ENCODE measurements around the gene CELF2.

The CELF2 gene

DNA sequence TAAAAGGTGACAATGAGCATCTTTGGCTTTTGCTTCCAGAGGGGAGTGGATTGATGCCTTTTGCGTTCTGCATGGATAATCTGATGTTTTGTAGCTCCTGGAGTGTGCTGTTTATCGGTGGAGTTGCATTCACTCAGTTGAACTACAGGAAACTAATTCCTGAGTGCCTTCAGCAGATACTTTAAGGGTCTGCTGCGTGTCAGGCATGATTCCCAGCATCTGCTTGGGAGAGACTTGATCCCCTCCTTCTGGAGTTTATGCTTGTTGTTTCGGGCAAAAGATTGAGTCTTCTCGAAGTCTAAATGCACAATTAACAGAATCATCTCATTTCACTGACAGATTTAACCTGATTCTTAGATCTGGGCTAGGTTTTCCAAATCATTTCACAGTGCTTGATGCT is 46.2 kb downstream of the CELF2 start:
- DNase-seq, result no peak

DNA sequence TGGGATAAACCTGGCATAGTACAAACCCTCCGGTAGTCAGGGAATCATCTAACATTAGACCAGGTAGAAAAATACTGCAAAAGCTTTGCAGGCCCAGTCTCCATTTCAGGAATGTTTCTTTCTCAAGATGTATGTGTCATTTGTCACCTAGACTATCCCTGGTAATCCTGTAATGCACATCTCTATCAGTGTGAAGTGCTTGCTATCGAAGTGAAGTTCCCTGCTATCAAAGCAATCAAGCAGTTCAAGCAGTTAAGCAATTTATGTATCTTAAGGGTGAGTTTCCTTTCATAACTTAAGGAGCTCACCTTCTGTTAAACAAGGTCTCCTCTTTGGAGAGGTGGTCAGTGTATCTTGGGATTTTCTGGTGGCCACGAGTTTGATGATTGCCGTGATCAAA is 47.2 kb downstream of the CELF2 start:
- no peak for DNase-seq

DNA sequence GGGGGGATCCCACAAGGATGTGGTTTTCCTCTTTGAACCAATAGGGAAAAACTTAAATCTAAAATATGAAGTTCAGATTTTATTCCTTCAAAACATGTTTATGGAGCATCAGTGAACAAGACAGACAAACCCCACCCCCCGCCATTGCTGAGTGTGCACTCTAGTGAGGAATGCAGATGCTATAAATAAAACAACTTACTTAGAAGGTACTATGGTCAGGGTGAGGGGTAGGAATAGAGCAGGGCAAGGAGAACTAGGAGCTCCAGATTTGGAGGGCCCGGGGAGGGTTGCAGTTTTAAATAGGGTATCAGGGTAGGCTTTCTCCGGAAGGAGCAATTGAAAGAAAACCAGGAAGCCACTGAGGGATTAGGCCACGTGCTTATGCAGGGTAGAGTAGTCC is 47.9 kb downstream of the CELF2 start:
- no peak for DNase-seq

DNA sequence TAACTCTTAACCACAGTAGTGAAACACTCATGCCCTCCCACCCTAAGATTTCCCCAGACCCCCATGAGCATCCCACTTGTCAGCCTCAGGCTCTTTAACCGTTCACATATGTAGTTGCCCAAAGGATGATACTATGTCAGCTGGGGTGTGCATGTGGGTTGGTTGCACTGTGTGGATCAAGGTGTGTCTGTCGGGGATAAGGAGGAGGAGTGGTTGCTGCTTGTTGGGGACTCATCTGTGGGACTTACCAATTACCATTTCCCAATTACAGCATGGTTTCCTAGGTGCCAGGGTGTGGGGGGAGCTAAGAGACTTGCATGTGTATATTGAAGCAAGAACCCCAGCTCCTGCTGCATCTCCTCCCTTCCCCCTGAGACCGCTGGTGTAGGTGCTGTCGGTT is 48.8 kb downstream of the CELF2 start:
- DNase-seq, result no peak

DNA sequence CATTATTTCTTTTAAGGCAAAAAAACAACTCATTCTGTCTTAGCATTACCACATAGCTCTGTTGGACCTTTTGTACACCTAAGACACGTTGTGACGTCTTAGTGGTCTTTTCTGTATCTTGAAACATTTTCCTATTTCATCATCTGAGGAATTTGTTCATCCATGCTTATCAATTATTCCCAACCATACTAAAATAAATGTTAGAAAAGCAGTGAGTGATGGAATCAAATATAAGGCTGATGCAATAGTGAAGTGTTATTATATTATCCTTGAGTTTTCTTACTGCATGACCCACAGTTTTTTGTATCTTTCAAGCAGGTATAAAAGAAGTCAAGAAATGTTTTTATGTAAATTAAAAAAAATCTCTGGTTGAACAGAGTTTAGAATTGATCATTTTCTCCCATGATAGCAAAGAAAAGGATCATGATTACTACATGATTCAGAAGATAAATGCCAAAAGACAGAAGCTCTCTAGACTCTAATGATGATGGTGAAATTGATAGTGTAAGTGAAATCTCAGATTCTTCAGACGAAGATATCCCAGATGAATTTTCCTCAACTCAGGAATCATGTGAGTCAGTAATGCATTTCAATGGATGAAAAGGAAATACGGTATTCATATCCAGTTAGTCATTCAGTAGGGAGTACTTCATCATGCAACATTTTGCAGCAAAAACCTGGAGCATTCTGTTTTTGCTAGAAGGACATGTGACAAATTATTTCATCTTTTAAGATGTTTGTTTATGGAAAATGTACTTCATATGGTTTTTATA is 51.4 kb downstream of the CELF2 start:
- DNase-seq, result no peak

DNA sequence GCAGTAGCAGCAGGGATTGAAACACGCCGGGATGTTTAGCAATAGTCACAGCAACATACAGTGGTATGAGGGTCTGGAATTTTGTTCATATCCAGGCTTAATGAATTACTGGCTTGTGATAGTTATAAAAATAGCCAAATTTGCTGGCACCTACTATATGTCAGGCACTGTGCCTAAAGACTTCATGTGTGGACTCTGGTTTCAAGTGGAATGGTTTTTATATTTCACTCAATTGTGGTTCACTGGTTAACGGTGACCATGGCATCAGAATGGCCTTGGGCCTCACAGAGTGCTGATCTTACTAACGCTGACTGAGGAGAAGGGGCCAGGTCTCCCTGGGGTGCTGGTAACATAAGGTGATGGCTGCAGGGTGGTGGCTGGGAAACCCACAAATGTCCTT is 55.7 kb downstream of the CELF2 start:
- DNase-seq, result no peak

DNA sequence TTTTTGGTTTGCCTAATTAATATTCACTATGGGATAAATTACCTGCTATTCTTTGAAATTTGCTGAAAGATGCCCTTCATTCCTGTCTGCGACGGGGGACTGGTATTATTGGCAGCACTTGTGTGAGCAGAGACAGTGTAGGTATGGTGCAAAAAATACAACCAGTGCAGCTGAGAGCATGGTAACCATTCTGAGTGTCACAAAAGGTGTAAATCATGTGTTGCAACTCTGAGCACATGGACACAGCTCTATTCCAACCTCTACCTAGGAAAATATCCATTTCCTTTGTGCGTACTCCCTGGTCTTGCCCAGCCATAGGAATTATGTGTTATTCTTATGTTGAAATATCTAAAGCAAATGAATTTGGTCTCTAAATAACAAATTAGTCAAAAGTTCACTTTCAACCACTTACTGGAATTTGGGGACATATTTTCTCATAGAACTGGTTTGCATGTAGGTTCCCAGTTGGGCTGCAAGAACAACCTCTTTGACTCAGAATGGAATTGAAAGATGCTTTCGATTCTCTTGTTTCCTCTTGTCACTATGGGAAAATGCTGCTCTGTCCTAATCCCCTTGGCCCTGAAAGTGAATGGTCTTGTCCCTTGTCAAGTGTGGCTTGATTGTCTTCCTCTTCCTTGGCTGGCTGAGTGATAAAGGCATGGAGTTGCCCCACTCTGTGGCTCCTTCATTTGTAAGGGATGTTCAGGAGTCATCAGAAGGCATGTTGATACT is 57.0 kb downstream of the CELF2 start:
- no peak for DNase-seq

DNA sequence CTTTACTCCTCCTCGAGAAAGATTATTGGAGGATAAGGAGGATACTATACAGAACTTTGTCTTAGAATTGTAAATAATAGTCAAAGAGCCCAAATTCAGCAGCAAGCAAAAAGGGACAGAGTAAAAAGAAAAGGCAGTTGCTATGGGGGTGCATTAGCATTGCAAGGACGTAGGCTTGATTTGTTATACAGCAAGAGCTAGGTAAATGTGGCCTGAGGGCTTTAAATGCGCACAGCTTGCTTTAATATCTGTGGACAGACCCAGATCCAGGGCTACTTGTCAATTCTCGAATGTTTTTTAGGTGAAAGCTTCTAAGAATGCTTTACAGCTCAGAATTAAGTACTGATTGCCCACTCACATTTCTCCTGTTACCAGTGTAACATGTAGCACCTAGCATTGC is 58.5 kb downstream of the CELF2 start:
- DNase-seq, result no peak

DNA sequence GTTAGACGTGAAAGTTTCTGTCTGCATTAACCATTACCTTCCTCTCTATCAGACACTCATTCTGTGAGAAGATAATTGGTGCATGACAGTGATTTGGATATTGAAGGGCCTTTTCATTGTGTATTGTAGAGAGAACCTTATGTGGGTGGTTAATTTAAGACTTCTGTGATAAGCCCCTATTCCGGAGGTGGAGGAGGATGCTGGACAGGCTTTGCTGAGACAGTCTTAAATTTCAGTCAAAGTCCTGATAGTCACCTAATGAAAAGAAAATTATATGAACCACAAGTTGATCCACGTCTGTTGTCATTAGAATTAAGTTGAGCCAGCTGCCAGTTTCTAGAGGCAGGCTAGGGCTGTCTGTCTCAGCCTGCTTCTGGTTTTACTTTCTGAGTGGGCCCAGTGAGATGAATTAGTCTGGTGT is 62.9 kb downstream of the CELF2 start:
- no peak for DNase-seq

DNA sequence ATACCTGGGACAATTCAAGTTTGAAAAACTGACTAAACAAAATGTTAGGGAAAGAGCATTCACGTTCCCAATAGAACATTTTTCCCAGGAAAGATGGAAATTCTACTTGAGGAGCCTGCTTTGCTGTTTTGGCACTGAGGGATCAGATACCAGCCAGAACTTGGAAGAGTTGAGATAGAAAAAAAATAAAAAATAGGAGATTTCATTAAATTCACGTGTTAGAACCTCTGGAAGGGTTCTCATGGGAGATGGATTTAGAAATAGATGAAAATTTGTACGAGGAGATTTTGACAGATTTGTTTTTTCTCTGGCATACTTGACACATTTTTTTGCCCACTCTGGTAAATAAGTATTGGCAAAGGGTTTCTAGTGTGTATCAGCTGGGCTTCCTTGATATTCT is 63.7 kb downstream of the CELF2 start:
- DNase-seq, result no peak

DNA sequence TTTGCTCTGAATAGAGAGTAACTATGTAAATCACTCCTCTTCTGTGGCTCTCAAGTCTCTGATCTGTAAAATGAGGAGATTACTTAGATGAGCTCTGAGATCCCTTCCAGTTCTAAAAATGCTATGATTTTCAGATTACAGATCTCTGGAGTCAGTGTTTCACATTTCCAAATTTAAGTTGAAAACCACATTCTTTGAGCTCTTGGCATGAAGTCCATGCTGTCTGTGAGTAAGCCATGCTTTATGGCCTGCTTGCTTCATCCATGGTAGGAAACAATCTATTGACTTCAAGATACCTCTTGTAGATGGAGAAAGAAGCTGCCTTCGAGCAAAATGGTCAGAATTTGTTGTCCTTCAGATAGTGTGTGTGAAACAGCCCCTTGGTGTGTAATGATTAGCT is 64.9 kb downstream of the CELF2 start:
- DNase-seq, result no peak

DNA sequence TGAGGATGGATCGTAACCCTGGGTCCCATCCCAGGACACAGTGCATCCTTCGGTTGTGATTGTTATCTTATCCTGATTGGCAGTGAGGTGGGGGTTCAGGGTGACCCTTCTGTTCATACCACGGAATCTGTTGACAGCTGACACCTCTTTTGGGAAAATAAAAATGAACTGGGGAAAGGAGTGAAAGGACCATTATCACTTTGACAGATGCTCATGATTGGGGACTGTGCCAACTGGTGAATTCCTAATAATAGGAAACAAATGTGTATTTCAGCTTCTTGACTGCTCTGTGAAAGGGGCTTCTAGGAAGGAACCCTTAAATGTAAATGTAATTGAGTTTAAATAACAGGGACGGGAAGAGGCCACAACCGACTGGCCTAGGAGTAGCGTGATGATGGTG is 65.4 kb downstream of the CELF2 start:
- DNase-seq, result no peak

DNA sequence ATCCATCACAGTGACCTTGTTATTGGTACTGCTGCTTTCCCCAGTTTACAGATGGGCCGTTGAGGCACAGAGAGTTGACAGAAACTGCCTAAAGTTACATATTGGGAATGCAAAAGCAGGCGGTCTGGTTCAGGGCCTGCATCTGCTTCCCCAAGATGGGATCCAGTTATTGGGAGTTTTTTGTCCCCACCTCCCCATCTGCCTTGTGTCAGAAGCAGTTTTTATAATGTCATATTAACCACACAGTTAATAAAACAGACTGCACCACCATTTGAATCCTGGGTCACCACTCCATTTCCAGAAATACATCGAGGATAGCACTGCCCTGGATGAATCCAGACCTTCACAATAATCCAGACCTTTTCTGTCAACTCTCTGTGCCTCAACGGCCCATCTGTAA is 67.9 kb downstream of the CELF2 start:
- DNase-seq, result no peak

DNA sequence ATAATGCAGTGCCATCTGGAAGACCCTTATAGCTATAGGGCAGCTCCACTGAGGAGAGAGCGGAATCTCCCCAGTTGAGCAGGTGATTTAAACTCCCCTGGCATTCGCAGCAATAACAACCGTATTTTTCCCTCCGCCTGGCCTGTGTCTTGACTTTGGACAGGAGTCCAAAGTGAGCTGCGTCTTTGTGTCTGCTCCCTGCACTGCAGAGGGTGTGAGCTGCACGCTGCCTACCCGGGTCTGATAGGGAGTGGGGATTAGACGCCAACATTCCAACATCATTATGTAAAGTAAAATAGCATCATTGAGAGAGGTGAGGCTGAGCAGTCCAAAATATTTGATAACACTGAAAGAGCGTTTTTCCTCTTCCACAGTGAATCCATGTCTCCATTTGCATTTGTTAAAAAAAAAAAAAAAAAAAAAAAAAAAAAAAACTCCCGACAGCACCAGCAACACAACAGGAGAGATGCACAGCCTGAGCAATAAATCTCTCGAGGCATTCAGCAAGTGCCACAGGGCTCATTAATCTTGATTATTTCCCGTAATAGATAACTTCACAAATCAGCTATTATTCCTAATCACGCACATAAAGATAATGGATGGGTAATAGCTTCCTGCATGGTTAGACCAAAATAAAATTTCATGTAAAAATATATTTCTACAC is 68.6 kb downstream of the CELF2 start:
- DNase-seq, result no peak

DNA sequence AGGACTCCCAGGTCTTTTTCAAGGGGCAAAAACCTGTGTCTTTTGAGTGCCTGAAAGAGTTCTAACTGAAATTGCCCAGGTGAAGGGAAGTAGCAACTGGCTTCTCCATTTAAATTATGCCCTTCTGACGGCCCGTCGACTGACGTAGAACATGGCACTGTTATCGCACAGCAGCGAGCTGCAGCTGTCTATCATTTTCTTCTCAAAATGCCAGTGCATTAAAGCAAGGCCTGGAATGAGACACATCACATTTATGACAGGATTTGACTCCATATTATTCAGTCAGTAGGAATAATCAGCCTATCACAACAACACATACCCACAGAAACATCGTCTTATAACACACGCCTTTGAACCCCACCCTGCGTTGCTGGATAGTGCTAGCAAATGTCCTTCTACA is 69.7 kb downstream of the CELF2 start:
- no peak for DNase-seq

DNA sequence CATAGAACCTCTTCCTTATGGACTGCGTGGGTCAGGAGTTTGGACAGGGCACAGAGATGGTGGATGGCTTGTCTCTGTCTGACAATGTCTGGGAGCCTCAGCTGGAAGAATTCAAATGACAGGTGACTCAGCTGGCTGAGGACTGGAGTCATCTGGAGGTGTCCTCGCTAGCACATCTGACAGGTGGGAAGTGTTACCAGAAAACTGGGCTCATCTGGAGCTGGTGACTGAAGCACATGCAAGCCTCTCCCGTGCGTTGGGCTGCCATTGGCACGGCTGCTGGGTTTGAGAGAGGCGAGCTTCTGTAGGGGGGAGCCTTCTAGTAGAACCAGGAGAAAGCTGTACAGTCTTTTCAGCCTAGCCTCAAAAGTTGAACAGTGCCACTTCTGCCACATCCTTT is 71.0 kb downstream of the CELF2 start:
- no peak for DNase-seq

DNA sequence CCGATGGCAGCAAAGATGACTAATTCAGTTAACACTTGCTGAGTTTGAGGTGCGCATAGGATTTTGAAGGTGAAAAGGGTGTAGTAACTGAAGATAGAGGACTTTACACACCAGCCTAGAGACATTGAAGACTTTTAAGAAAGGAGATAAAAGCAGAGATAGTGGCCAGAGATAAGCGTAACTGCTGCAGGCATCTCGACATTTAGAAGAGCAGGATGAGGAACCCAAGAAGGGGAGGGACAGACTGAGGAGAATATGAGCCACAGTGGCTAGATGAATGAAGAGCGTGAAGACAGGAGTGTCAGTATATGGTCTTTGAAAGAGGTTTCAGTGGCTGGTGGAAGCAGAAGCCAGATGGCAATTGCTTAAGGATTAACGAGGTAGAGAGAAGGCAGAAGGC is 71.6 kb downstream of the CELF2 start:
- no peak for DNase-seq

DNA sequence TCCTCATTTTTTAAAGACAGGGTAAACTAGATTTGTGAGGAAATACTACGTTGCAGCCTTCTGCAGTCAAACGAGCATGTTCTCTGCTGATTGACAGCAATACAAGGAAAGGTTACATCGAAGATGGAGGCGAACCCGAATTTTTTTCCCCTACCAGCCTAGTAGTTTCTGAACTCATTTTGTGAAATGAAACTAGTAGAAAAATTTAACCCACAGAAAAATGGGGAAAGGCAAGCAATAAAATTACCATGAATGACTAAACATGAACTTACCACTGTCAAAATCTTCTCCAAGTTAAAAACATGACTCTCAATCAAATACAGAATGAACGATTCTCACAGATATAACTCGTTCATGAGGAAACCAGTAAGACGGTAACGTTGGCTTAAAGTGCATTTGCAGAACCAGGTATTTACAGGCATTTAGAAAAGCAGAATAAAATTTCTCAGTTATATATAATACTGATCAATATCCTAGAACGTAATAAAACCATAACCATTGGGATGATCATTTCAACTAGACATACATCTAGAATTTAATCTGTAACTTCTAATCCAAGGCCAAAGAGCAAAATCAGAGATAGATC is 73.9 kb downstream of the CELF2 start:
- DNase-seq, result no peak

DNA sequence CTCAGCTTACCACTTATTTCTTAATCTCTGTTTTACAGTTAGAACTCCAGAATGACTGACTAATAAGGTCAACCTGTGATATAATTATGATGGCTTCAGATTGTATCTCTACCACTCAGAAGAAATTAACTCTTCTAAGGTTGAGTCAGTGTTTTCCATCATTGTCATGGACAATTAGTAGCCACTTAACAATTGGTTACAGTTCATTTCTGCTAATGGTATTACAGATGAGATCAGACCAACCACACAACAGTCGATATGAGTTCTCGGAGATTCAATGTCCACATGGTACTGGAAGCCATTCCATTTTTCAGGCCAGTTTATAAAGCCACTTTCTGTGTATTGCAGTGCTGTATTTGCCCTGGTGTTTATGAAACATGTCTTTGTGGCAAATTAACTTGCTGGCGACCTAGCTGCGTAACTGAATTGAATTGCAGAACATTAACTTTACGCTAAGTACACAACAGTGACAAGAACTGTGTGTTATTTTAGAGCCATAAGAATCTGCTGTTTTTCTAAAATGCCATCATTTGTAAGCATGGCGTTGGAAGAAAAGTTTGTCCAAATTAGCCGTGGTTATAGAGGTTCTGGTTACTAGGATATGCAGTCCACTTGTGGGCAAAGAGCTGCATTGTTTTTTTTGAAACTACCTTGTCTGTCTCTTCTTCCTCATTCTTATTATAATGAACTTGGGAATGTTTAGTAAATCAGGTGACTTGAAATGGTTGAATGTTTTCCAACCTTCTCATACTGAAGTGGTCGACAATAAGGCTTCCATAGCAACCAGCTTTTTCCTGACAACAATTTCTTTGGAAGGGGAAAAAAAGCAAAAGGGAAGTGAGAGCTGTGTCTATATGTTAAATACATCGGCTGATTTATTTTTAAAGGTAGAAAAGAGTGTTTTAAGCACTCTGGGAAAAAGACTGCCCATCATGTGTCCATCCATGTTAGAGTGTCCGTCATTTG is 76.4 kb downstream of the CELF2 start:
- no peak for DNase-seq

DNA sequence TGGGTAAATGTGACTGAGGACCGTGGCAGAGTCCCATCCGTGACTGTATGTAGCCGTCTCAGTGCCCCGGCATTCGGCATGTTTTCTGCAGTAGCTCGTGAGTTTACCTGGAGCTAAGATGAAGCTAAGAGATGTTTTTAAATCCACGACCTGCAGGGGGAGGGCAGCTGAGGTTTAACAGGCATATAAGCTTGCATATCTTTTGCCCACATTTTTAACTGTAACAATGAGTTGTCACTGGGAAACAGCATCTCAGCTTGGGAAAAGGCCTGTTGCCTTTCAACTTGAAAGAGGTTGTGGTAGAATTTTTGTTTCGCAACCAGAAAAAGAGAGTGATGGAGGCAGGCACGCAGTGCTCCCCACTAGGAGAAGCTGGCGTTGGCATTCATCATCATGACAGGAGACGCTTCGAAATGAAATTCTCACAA is 77.7 kb downstream of the CELF2 start:
- no peak for DNase-seq

DNA sequence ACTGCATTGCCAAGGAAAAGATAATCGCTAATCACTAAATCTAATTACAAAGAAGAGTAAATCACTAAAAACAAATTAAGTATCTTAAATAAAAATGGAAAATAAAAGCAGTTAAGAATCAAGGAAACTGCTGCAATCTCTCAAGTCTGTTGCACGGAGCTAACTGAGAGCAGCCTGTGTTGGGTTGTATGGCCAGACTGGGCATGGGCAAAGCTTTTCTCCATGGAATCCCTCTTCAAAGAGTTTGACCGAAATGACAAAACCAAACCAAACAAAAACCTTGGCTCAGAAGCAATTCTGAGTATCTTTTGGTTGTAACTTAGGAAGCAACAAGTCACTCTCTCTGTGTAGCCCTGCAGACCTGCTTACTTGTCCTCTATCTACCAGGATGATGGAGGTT is 78.8 kb downstream of the CELF2 start:
- DNase-seq, result no peak

DNA sequence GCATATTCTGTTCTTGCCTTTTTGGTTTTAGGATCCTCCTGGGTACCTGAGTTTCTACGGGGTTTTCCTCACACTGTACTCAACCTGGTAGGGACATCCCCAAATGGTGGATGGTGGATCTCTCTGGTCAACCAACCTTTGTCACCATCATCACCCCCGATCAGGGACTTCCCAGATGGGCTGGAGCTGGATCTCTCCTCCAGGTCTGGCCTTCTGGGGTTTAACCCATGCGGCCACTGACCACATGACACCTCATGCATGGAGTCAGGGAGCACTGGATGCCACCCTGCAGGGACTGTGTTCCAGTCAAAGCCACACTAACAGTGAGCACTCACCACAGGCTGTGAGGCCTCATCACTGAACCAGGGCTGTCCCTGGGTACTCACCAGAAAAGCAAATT is 80.0 kb downstream of the CELF2 start:
- no peak for DNase-seq

DNA sequence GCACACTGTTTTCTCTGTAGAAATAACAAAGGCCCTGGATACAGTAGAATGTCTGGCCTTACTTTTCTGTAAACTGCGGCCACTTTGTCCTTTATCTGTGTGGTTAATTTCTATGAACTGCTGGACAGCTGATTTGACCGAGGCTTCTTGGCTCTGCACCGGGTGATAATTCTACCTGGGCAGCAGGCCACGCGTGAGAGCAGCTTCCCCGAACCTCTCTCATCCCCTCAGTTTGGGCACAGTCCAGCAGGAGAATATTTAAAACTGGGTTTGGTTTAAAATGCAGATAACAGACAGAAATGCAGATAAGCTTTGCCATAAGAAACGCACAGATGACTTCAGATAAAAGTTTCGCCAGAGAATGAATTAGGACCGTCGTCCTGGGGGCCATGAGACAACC is 81.0 kb downstream of the CELF2 start:
- DNase-seq, result no peak
